ENCODE measurements around the gene GOLM1.

GRCh38 chr9:85995097-85995496, 104.3 kb downstream of the GOLM1 start:
- TF ChIP-seq CREB1 (IDR thresholded peaks at IDR 0.05; ENCODE audit: low read depth): no peak
- no peak for TF ChIP-seq FOXM1 (IDR thresholded peaks at IDR 0.05; ENCODE audit: borderline replicate concordance, low read depth)
- no peak for TF ChIP-seq CEBPB (IDR thresholded peaks at IDR 0.05)
- TF ChIP-seq, protein P1, sequence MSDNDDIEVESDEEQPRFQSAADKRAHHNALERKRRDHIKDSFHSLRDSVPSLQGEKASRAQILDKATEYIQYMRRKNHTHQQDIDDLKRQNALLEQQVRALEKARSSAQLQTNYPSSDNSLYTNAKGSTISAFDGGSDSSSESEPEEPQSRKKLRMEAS (IDR thresholded peaks at IDR 0.05): no peak
- TF ChIP-seq RAD21 (IDR thresholded peaks at IDR 0.05; ENCODE audit: low read depth): no peak
- no peak for TF ChIP-seq EP300 (IDR thresholded peaks at IDR 0.05; ENCODE audit: borderline replicate concordance)
- TF ChIP-seq USF1 (IDR thresholded peaks at IDR 0.05): no peak
- no peak for TF ChIP-seq ZBTB7A (IDR thresholded peaks at IDR 0.05; ENCODE audit: low read depth)
- TF ChIP-seq YY1 (IDR thresholded peaks at IDR 0.05; ENCODE audit: low read depth): no peak
- TF ChIP-seq NFIC (IDR thresholded peaks at IDR 0.05): no peak
- no peak for TF ChIP-seq TAF1 (IDR thresholded peaks at IDR 0.05; ENCODE audit: low read depth)

Data from Ishikawa (cell line).